Sigmoid colon (tissue), 7 donors: ENCODE data around the gene UBASH3B. TPM values are rescaled to one million over a fixed set of nuclear protein-coding genes. Genes with fewer than 3 reads are reported as not detected.
"Not testable (repeated sequence)": the region's sequence is repeated elsewhere in the genome, so short reads cannot be mapped to it uniquely, and the experiment has no call there.

Experiments used
- DNase-seq: peaks from one replicate; pipeline ENCODE4 v3.0.0-alpha.2; 2019
- H3K27ac ChIP-seq, 4 donors: fragments of 200-600 bp; sonication (generic); one replicate each; pipeline ENCODE4 v1.5.1; 2016 to 2019; ENCODE audit warnings: mild to moderate bottlenecking in 1 of 4
- H3K27me3 ChIP-seq, 3 donors: fragments of 200-600 bp; sonication (generic); one replicate each; pipeline ENCODE4 v1.5.1; 2019; ENCODE audit warnings: mild to moderate bottlenecking in 1 of 3
- H3K36me3 ChIP-seq, 4 donors: fragments of 200-600 bp; sonication (generic); one replicate each; pipeline ENCODE4 v1.5.1; 2016 to 2019
- H3K4me1 ChIP-seq, 4 donors: fragments of 200-600 bp; sonication (generic); one replicate each; pipeline ENCODE4 v1.5.1; 2017 to 2019
- H3K4me3 ChIP-seq, 4 donors: fragments of 200-600 bp; sonication (generic); one replicate each; pipeline ENCODE4 v1.5.1; 2017 to 2019; ENCODE audit warnings: mild to moderate bottlenecking in 2 of 4, moderate library complexity in 1 of 4
- H3K9me3 ChIP-seq, 4 donors: fragments of 200-600 bp in 3 of 4; sonication (generic) in 3 of 4; one replicate each; pipeline versions ENCODE4 v1.5.1 to v1.6.1; 2013 to 2019
- CTCF ChIP-seq, 4 experiments: fragments of 450-650 bp in 3 of 4; fragments of 200-600 bp in 1 of 4; IDR thresholded peaks; one replicate each; pipeline ENCODE4 v1.5.1; 2016 to 2019; ENCODE audit warnings: antibody characterized with exemption in 4 of 4, mild to moderate bottlenecking in 3 of 4, moderate library complexity in 2 of 4
- EP300 ChIP-seq, 4 donors: sonication (generic); formaldehyde crosslinking; IDR thresholded peaks; one replicate each; pipeline ENCODE4 v1.6.1; 2017; ENCODE audit warnings: antibody characterized with exemption in 4 of 4
- POLR2A ChIP-seq, 2 donors: fragments of 450-650 bp; IDR thresholded peaks; one replicate each; pipeline ENCODE4 v1.6.1; 2016; ENCODE audit warnings: antibody characterized with exemption in 2 of 2, mild to moderate bottlenecking in 2 of 2, moderate library complexity in 2 of 2
- POLR2AphosphoS5 ChIP-seq, 4 donors: sonication (generic); formaldehyde crosslinking; IDR thresholded peaks; one replicate each; pipeline ENCODE4 v1.6.1; 2017; ENCODE audit warnings: antibody characterized with exemption in 4 of 4
- WGBS, 2 donors: extraction: QIAGEN DNeasy Blood & Tissue Kit; methylation state at CpG; one replicate each; pipeline ENCODE4 v1.1.7; 2013; 5-methylcytosine and 5-hydroxymethylcytosine counted together
- intact Hi-C: fragments of 100-400 bp; cut with DNase I; formaldehyde crosslinking; loops from one replicate; pipeline ENCODE4 v1.15.1; 2023
- polyA plus RNA-seq, 3 donors: library from polyadenylated mRNA; stranded (reverse); fragments of 200-250 nt; gene quantifications; one replicate each; pipeline ENCODE4 v1.2.3, GENCODE V29; 2013
- total RNA-seq, 4 donors: library from RNA; depleted of rRNA; stranded (reverse); fragments of >200 nt; gene quantifications; one replicate each; pipeline ENCODE4 v1.1.0, GENCODE V29; 2016
- donor health status: healthy with polysubstance abuse.
- donor health status: Bipolar disorder and iron deficiency.
- donor health status: healthy.

The UBASH3B gene
- total and polyA plus RNA-seq, 7 donors = 1.4 to 12.9 (median 2.1) TPM

GRCh38 chr11:122822241-122822640, 166.7 kb downstream of the UBASH3B start:
- Histone ChIP-seq H3K27me3 (no peaks in the 10 kb centered on the region), H3K9me3 (peaks cover 0 to 2% (median under 1%) of the 10 kb centered on the region in 4 donors), H3K4me1 (peaks cover 0 to 2% (median 0%) of the 10 kb centered on the region in 4 donors), H3K36me3 (no peaks in the 10 kb centered on the region), H3K27ac (no peak overlapping the region), H3K4me3 (no peak overlapping the region)
- 98% methylated on average over 1 of the region's 1 CpG for WGBS, 2 donors
- intact Hi-C loops = no loop called here
- no peak for DNase-seq
- TF ChIP-seq CTCF (IDR thresholded peaks at IDR 0.05) = no peak
- no peak for TF ChIP-seq POLR2A (IDR thresholded peaks at IDR 0.05)
- no peak for TF ChIP-seq EP300 (IDR thresholded peaks at IDR 0.05)
- no peak for TF ChIP-seq POLR2AphosphoS5 (IDR thresholded peaks at IDR 0.05)

DNA sequence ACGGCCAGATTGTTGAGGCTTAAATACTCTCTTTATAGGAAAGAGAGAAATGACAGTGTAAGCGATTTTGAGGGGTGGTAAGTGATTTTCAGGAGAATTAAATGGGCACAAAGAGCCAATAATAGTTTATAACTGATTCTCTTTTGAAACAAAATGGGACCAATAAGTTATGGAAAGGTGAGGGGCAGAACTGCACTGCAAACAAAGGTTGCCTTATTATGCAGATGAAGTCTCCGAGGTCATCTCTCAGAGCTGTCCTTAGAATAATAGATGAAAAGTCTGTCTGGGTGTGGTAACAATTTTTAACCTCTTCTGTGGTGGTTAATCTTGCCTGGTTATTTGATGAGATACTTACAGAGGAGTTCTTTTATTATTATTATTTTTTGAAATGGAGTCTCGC, 168.0 kb downstream of the UBASH3B start:
- no peaks in the 10 kb centered on the region for H3K4me1 ChIP-seq
- no peak for DNase-seq
- H3K27ac ChIP-seq = no peak overlapping the region
- intact Hi-C loops = no loop called here
- peaks cover 0 to 2% (median under 1%) of the 10 kb centered on the region in 4 donors for H3K9me3 ChIP-seq
- H3K36me3 ChIP-seq = no peaks in the 10 kb centered on the region
- TF ChIP-seq POLR2AphosphoS5 (IDR thresholded peaks at IDR 0.05) (no peak), CTCF (IDR thresholded peaks at IDR 0.05) (no peak), POLR2A (IDR thresholded peaks at IDR 0.05) (no peak)
- WGBS, 2 donors = 82 to 89% methylated on average over 4 of the region's 4 CpGs
- H3K27me3 ChIP-seq = no peaks in the 10 kb centered on the region
- no peak overlapping the region for H3K4me3 ChIP-seq

- 92 to 95% methylated on average over 6 of the region's 6 CpGs for WGBS, 2 donors
Measured at GRCh38 chr11:122829371-122829770, 173.8 kb downstream of the UBASH3B start.

DNA sequence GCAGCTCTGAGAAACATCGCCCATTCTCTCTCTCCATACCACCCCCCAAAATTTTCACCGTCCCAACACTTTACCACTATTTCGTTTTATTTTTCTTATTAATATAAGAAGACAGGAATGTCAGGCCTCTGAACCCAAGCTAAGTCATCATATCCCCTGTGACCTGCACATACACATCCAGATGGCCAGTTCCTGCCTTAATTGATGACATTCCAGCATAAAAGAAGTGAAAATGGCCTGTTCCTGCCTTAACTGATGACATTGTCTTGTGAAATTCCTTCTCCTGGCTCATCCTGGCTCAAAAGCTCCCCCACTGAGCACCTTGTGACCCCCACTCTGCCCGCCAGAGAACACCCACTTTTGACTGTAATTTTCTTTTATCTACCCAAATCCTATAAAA, 176.8 kb downstream of the UBASH3B start:
- intact Hi-C loops, H3K4me3 ChIP-seq, H3K27ac ChIP-seq, H3K9me3 ChIP-seq, H3K36me3 ChIP-seq, DNase-seq, H3K27me3 ChIP-seq, H3K4me1 ChIP-seq: not testable (repeated sequence)
- WGBS, 2 donors = 68 to 74% methylated on average over 4 of the region's 4 CpGs

More at GRCh38 chr11:122829371-122829770, 173.8 kb downstream of the UBASH3B start:
- H3K27ac ChIP-seq, H3K4me1 ChIP-seq, intact Hi-C loops, H3K27me3 ChIP-seq, H3K36me3 ChIP-seq, DNase-seq, H3K4me3 ChIP-seq, H3K9me3 ChIP-seq: not testable (repeated sequence)

DNA sequence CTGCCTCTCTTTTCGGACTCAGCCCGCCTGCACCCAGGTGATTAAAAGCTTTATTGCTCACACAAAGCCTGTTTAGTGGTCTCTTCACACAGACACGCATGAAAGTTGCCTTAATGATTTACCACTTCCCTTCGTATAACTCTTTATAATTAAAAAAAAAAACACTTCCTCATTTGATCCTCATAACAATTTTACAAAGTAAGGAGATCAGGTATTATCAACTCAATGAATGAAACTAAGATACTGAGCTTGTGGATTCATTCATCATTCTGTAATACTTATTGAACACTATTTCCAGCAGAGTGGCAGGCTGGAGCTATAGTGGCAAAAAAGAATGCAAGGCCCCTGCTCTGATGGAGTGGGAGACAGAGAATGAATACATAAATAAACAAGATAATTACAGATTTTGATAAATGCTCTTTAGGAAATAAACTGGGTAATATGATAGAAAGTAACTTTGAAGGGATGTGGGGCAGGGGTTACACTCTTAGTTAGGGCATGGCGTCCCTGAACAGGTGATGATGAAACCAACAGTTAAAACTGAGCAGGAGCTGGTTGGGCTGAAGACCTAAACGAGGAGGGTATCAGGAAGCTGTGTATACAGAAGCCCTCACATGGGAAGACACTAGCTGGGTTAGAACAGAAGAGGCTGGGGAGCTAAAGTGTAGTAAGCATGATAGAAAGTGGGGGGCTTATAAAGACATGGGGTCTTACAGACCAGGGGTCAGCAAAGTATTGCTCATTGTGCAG, 177.4 kb downstream of the UBASH3B start:
- Histone ChIP-seq H3K27ac (no peak overlapping the region), H3K27me3 (no peaks in the 10 kb centered on the region), H3K4me1 (no peaks in the 10 kb centered on the region), H3K9me3 (no peaks in the 10 kb centered on the region), H3K36me3 (no peaks in the 10 kb centered on the region), H3K4me3 (no peak overlapping the region)
- DNase-seq = no peak
- 21 to 32% methylated on average over 6 of the region's 6 CpGs for WGBS, 2 donors
- TF ChIP-seq EP300 (IDR thresholded peaks at IDR 0.05) (no peak), CTCF (IDR thresholded peaks at IDR 0.05) (no peak)
- intact Hi-C loops = no loop called here

DNA sequence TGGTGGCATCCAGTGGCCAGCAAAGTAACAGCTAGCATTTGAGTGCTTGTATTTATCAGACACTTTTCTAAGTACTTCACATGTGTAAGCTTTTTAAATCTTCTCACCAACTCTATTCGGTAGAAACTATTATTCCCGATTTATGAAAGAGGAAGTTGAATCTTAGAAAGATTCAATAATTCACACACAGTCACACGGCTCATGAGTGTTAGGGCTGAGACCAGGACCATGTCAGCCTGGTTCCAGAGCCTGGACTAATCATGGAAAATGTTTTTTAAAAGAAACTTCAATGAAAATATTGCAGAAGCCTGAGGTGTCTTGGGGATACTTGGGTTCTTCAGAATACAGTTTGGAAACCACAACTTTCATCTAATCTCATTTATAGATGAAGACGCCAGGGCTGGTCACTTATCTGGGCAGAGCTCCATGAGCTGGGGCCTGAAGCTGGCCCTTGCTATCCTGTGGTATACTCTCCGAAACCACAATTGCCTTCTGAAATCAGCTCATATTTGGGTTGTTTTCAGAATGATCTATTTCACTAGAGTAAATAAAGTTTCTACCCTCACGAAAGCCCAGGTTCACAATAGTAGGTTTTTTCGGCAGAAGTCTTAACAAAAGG, 178.4 kb downstream of the UBASH3B start:
- intact Hi-C loops = no loop called here
- TF ChIP-seq POLR2A (IDR thresholded peaks at IDR 0.05) (no peak), POLR2AphosphoS5 (IDR thresholded peaks at IDR 0.05) (no peak), CTCF (IDR thresholded peaks at IDR 0.05) (no peak), EP300 (IDR thresholded peaks at IDR 0.05) (no peak)
- Histone ChIP-seq H3K4me1 (no peaks in the 10 kb centered on the region), H3K9me3 (no peaks in the 10 kb centered on the region), H3K27ac (no peak overlapping the region), H3K36me3 (no peaks in the 10 kb centered on the region), H3K4me3 (no peak overlapping the region), H3K27me3 (no peaks in the 10 kb centered on the region)
- no peak for DNase-seq
- WGBS, 2 donors = 69 to 86% methylated on average over 7 of the region's 7 CpGs
